Activated B cell treated with CpG ODN at 0.5 μM for 24 hours (primary cell): ENCODE results near the gene ACP1. TPM values are rescaled to one million over a fixed set of nuclear protein-coding genes. Genes with fewer than 3 reads are reported as not detected.

ENCODE experiments used
- ATAC-seq: fragments of 200-7000 bp; cut with Tn5 transposase; one replicate; pipeline ENCODE4 v1.10.0; 2021; ENCODE audit warnings: low read depth, mild to moderate bottlenecking, moderate library complexity
- CTCF ChIA-PET: fragments of 350-600 bp; sonication (Branson Sonifier 250); formaldehyde crosslinking; loops from one replicate; lab custom pipeline; 2021; ENCODE audit warnings: antibody characterized with exemption; lab: Charles Lee
- POLR2A ChIA-PET: fragments of 350-600 bp; sonication (Branson Sonifier 250); formaldehyde crosslinking; loops from one replicate; lab custom pipeline; 2021; ENCODE audit warnings: antibody characterized with exemption; lab: Charles Lee
- DNase-seq: peaks from one replicate; pipeline ENCODE4 v3.0.0; 2022
- H3K27ac Mint-ChIP-seq: one replicate; pipeline ENCODE4 v1.8.0; 2020; ENCODE audit warnings: mixed read lengths
- H3K27me3 Mint-ChIP-seq: one replicate; pipeline ENCODE4 v1.8.0; 2021; ENCODE audit warnings: mixed read lengths
- H3K36me3 Mint-ChIP-seq: one replicate; pipeline ENCODE4 v1.8.0; 2021; ENCODE audit warnings: low read depth, mixed read lengths
- H3K4me1 Mint-ChIP-seq: one replicate; pipeline ENCODE4 v1.8.0; 2021; ENCODE audit warnings: mixed read lengths
- H3K4me3 Mint-ChIP-seq: one replicate; pipeline ENCODE4 v1.8.0; 2020; ENCODE audit warnings: mild to moderate bottlenecking, mixed read lengths
- H3K9me3 Mint-ChIP-seq: one replicate; pipeline ENCODE4 v1.8.0; 2020; ENCODE audit warnings: mixed read lengths
- CTCF ChIP-seq: fragments of 200-600 bp; IDR thresholded peaks from one replicate; pipeline ENCODE4 v1.8.0; 2022; ENCODE audit warnings: antibody characterized with exemption, mild to moderate bottlenecking
- intact Hi-C: fragments of 100-400 bp; cut with micrococcal nuclease; formaldehyde crosslinking; loops from one replicate; pipeline ENCODE4 v1.15.1; 2024
- total RNA-seq: library from RNA; stranded (reverse); gene quantifications from 2 replicates; pipeline ENCODE4 v1.2.3, GENCODE V29; 2022

Gene ACP1
- total RNA-seq, 1 donor from 2014 or later = 81.8 TPM

- peaks cover 2% of the 10 kb centered on the region for H3K9me3 Mint-ChIP-seq
- no peak overlapping the region for H3K27ac Mint-ChIP-seq
- TF ChIP-seq CTCF = no peak
- no peaks in the 10 kb centered on the region for H3K27me3 Mint-ChIP-seq
- ChIA-PET POLR2A (no interaction called here), CTCF (no interaction called here)
- intact Hi-C loops = loop anchor here (5.0 kb wide), 1 partner anchor 377 kb away; no protein-coding TSS in a partner anchor
- DNase-seq = no peak
- no peak for ATAC-seq
- no peak overlapping the region for H3K4me3 Mint-ChIP-seq
- peaks cover 10% of the 10 kb centered on the region for H3K4me1 Mint-ChIP-seq
- H3K36me3 Mint-ChIP-seq = peaks cover 17% of the 10 kb centered on the region
Observed at GRCh38 chr2:259789-260331, 4.9 kb upstream of the ACP1 start.

- H3K4me3 Mint-ChIP-seq = no peak overlapping the region
- H3K27me3 Mint-ChIP-seq = no peaks in the 10 kb centered on the region
- TF ChIP-seq CTCF = no peak
- H3K4me1 Mint-ChIP-seq = peaks cover 17% of the 10 kb centered on the region
- ATAC-seq = no peak
- no peak for DNase-seq
- peaks cover 2% of the 10 kb centered on the region for H3K9me3 Mint-ChIP-seq
- POLR2A ChIA-PET = no interaction called here
- CTCF ChIA-PET = no interaction called here
- H3K36me3 Mint-ChIP-seq = peaks cover 21% of the 10 kb centered on the region
- no peak overlapping the region for H3K27ac Mint-ChIP-seq
- intact Hi-C loops = loop anchor here (5.0 kb wide), 1 partner anchor 377 kb away; no protein-coding TSS in a partner anchor
Observed at GRCh38 chr2:260507-261161, 4.1 kb upstream of the ACP1 start.

- ChIA-PET CTCF (interaction anchor here (1.4 kb wide), 1 partner anchor 16 kb away, joined by 4 read pairs; no protein-coding TSS in a partner anchor), POLR2A (no interaction called here)
- H3K4me3 Mint-ChIP-seq = no peak overlapping the region
- no peak for TF ChIP-seq CTCF
- peaks cover 28% of the 10 kb centered on the region for H3K4me1 Mint-ChIP-seq
- intact Hi-C loops = loop anchor here (5.0 kb wide), 1 partner anchor 375 kb away; no protein-coding TSS in a partner anchor
- no peak for DNase-seq
- H3K9me3 Mint-ChIP-seq = peaks cover 2% of the 10 kb centered on the region
- peaks cover 24% of the 10 kb centered on the region for H3K36me3 Mint-ChIP-seq
- no peak overlapping the region for H3K27ac Mint-ChIP-seq
- ATAC-seq = no peak
- no peaks in the 10 kb centered on the region for H3K27me3 Mint-ChIP-seq
Observed at GRCh38 chr2:262117-262516, 2.6 kb upstream of the ACP1 start.

- DNase-seq (no peak), ATAC-seq (no peak)
- no peak for TF ChIP-seq CTCF
- H3K27ac Mint-ChIP-seq = peak overlapping the region; percentile 12
- ChIA-PET POLR2A (interaction anchor here (0.6 kb wide), 1 partner anchor 11 kb away, joined by 3 read pairs; no protein-coding TSS in a partner anchor), CTCF (interaction anchor here (0.6 kb wide), 1 partner anchor 17 kb away, joined by 3 read pairs; no protein-coding TSS in a partner anchor)
- intact Hi-C loops = loop anchor here (5.0 kb wide), 1 partner anchor 374 kb away; no protein-coding TSS in a partner anchor
- H3K4me3 Mint-ChIP-seq = peak overlapping the region; percentile 93
- no peaks in the 10 kb centered on the region for H3K27me3 Mint-ChIP-seq
- H3K36me3 Mint-ChIP-seq = peaks cover 31% of the 10 kb centered on the region
- peaks cover 35% of the 10 kb centered on the region for H3K4me1 Mint-ChIP-seq
- peaks cover 2% of the 10 kb centered on the region for H3K9me3 Mint-ChIP-seq
Observed at GRCh38 chr2:263022-263738, 1.6 kb upstream of the ACP1 start.
